AG09309 (cell line): ENCODE measurements around the gene ZNF583.
A peak's percentile ranks its signal among the peaks of the same experiment; 100 is the strongest.

Experiments
- DNase-seq: peaks from one replicate; pipeline ENCODE4 v3.0.0-alpha.2; 2010; ENCODE audit warnings: low read depth
- H3K4me3 ChIP-seq: 2 replicates; pipeline ENCODE4 v1.5.1; 2011; ENCODE audit warnings: mild to moderate bottlenecking, low read depth, low read length, moderate library complexity; ENCODE audit not compliant: control insufficient read depth
- CTCF ChIP-seq: IDR thresholded peaks from 2 replicates; pipeline ENCODE4 v1.5.1; 2011; ENCODE audit warnings: mild to moderate bottlenecking, low read depth, low read length, inconsistent platforms; ENCODE audit not compliant: insufficient read depth, control insufficient read depth; ENCODE audit errors: missing control alignments

ZNF583 gene

GRCh38 chr19:56474308-56474707, 70.2 kb downstream of the ZNF583 start:
- no peak overlapping the region for H3K4me3 ChIP-seq
- no peak for TF ChIP-seq CTCF
- DNase-seq: no peak

GRCh38 chr19:56476093-56476492, 72.0 kb downstream of the ZNF583 start:
- peak overlapping the region; percentile 83 for H3K4me3 ChIP-seq

More at GRCh38 chr19:56476093-56476492, 72.0 kb downstream of the ZNF583 start:
- TF ChIP-seq CTCF: no peak
- no peak for DNase-seq
